ENCODE measurements around the gene CRK. TPM values are rescaled to one million over a fixed set of nuclear protein-coding genes. Genes with fewer than 3 reads are reported as not detected.
A peak's percentile ranks its signal among the peaks of the same experiment; 100 is the strongest.

The CRK gene
- total RNA-seq, 1 experiment from 2014 or later = 88.5 TPM

- DNase-seq (ENCODE audit: low read depth) = no peak
These were observed 31.0 kb upstream of the CRK start for GRCh38 chr17:1486802-1487695.

DNA sequence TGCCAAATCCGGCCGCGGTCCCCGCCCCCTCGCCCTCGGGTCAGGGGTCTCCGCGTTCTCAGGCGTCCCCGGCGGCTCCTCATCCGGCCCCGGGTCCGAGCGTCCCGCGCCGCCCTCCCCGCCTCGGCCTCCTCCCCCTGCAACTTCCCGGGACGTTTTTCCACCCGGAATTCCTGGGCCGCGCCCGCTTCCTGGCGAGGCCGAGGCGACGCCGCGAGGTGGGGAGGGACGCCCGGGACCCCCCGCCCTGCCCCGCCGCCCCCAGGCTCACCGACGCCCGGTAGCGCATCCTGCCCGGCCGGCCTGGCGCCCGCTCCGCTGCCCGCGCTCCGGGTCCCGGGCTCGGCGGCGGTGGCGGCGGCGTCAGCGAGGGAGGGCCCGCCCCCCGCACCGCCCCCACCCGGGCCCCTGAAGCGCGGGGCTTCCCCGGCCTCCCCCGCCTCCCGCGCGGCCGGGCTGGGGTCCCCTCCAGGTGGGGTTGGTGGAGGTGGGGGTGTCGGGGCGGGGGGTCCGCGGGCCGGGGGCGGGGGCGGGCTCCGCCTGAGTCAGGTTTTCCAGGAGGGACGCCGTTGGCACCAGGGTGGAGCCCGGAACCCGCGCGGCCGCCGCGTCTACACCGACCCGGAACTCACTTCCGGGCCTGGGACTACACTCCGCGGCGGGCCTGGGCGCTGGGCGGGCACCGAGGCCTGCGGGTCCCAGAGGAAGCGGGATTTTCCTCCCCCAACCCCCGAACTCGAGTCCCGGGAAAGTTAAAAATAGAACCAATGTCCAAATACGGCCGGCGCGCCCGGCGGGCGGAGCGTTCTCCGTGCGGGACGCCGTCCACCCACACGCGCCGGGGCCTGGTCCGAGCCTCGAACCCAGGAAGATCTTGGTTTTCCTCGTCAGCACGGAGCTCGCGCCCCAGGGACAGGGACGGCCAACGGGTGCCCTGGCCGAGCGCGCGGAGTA is 29.7 kb upstream of the CRK start:
- DNase-seq (ENCODE audit: low read depth) = no peak

DNA sequence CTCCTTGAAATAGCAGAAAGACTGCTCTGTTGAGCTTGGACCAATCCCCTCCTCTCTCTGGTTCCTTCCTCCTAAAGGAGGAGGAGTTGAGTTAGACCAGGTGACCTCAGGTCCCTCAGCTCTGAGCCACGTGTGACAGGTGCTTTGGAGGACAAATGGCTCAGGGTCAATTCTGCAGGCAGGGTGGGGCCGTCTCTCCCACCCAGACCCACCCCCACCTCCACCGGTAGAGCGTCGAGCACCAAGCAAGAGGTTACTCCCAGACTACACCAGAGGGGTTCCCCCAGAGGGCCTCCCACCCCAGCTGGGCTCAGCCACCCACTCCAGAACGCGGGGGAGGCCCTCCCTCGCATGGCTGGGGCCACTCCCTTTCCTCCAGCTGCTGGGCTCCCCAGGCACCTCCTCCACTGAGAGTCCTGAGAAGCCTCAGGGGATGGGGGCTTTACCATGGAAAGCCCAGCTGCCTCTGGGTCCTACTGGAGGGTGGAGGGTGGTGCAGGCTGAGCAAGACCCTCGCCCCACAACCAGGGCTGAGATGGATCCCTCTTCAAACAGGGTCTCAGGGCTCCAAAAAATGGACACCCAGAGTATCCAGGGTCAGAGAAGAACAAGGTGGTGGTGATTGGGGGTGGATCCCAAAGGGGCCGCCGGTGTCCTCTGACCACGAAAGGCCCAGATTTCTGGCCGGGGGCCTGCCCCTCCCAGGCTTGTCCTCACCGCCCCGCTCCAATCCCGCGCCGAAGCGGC is 28.8 kb upstream of the CRK start:
- DNase-seq (ENCODE audit: low read depth) = peak; percentile 36

GRCh38 chr17:1484060-1484535 is 28.1 kb upstream of the CRK start:
- DNase-seq (ENCODE audit: low read depth) = no peak

GRCh38 chr17:1482680-1483079 is 26.6 kb upstream of the CRK start:
- no peak for DNase-seq (ENCODE audit: low read depth)

- peak; percentile 39 for DNase-seq (ENCODE audit: low read depth)
These were observed 25.7 kb upstream of the CRK start for GRCh38 chr17:1481736-1482135.

GRCh38 chr17:1480747-1481465 is 24.9 kb upstream of the CRK start:
- no peak for DNase-seq (ENCODE audit: low read depth)

DNA sequence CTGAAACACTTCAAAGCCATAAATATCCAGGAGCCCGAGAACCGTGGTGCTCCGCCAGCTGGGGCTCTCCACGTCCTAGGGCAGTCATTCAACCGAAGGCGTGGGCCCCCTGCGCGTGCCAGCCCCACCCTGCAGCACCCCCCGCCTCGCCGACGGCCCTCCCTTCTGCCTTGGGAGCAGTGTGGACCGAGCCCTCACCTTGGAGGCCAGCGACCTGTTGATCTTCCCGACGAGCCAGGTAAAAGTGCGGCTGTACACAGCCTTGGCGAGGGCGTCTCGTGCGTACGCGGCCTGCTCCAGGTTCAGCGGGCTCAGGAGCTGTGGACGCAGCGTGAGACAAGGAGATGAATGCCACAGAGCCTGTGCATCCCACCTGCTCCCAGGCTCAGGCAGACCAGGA is 22.4 kb upstream of the CRK start:
- no peak for DNase-seq (ENCODE audit: low read depth)

DNA sequence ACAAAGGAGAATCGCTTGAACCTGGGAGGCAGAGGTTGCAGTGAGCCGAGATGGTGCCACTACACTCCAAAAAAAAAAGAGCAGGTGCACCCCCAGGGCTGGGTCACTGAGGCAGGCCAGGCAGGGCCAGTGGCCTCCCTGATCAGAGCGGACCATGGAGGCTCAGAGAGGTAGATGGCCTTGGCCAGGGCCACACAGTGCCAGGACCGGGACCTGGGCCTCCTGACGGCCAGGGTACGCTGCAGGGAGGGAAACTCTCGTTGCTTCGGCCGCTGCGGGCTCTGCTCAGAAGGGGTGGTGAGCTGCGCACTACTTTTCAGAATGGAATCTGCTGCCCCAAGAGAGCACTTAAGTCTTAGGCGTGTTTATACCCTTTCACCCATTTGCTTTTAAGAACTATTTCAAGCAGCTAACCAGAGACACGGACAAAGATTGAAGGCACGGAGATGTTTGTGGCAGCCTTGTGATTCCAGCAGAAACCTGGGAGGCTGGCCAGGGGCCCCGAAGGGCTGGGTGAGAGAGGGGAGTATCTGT is 19.4 kb upstream of the CRK start:
- no peak for DNase-seq (ENCODE audit: low read depth)

DNA sequence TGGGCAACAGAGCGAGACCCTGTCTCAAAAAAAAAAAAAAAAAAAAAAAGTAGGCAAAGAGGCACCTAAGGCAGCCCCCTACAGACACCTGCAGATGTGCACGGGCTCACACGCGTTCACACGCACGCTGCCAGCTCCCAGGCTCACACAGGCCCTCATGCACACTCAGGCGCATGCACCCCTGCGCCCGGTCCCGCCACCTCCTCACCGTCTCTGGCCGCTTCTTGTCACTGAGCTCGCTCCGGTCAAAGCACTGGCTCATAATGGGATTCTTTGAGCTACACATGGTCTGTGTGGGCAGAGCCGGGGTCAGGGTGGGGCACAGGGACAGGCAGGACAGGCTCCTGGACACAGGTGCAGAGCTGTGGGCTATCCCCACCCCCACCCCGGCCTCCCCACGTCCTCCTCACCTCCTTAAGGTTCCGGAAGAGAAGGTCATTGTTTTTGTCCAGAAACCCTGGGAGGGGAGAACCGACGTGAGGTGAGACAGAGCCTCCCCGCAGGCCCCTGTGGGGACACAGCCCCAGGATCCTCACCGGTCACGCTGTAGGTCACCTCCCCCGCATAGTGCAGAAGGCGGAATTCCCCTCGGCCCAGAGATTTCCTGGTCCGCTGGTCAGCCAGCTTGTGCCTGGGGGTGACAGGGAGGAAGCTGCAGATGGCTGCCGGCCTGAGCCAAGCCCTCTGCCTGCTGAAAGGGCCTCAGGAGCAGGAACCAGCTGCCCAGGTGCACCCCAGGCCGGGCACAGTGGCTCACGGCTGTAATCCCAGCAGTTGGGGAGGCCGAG is 18.6 kb upstream of the CRK start:
- no peak for DNase-seq (ENCODE audit: low read depth)

DNA sequence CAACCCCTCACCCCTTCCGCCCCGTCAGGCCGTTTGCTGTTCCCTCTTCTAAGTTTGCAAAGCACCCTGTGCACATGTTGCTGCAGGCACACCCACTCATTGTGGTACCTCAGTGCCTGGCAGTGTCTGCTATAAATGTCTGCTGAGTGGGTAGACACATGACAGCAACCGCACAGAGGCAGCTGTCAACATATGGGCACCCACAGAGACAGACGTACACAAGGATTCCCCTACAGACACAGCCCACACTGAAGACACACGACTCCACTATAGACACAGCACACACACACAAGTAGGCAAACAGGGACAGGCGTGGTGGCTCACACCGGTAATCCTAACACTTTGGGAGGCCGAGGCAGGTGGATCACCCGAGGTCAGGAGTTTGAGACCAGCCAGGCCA is 17.8 kb upstream of the CRK start:
- DNase-seq (ENCODE audit: low read depth) = no peak

- DNase-seq (ENCODE audit: low read depth) = no peak
These were observed 17.1 kb upstream of the CRK start for GRCh38 chr17:1473170-1473569.

GRCh38 chr17:1471911-1472821 is 16.1 kb upstream of the CRK start:
- no peak for DNase-seq (ENCODE audit: low read depth)

- DNase-seq (ENCODE audit: low read depth) = no peak
These were observed 15.5 kb upstream of the CRK start for GRCh38 chr17:1471490-1471889.

GRCh38 chr17:1470755-1471462 is 14.9 kb upstream of the CRK start:
- no peak for DNase-seq (ENCODE audit: low read depth)

GRCh38 chr17:1470071-1470754 is 14.2 kb upstream of the CRK start:
- DNase-seq (ENCODE audit: low read depth) = no peak

DNA sequence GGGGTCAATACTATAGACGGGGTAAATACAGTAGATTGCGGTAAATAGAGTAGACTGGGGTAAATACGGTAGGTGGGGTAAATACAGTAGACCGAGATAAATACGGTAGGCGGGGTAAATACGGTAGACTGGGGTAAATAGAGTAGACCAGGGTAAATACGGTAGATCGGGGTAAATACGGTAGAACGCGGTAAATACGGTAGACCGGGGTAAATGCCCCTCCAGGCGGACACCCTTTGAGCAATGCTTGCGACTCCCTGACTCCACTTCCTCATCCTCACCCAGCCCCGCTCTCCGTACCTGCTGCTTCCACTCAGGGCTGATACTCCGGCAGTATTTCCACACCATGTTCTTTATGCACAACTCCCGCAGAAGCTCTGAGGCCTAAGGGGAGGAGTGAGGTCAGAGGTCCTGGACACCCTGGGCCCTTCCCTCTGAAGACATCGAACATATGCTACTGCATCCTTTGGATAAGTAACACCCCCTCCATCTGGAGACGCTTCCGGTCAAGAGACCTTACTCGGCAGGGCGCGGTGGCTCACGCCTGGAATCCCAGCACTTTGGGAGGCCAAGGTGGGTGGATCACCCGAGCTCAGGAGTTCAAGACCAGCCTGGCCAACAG is 13.3 kb upstream of the CRK start:
- peak; percentile 50 for DNase-seq (ENCODE audit: low read depth)
